ENCODE data around the gene THBS2.

The THBS2 gene

DNA sequence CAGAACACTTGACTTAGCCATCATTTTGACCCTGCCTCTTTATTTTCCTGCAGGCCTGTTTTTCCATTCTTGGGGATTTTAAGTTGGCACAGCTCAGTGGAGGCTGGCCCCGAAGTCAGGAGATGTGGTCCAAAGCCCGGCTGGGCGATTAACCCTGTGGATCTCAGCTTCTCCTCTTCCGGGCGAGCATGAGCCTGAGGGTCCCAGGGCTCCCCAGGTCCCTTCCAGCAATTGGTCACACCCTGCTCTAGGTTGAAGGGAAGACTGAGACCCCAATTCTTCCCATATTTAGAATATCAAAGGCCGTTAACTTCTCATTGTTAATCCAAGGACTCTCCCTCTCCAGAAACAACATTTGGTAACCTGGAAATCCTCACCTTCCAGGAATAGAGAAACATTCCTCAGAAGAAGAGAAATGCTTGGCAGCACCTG is 2.3 kb downstream of the THBS2 start:
- DNase-seq (ENCODE audit: low read depth in 4 of 4, low spot score in 1 of 4): no peak

- no peak for DNase-seq (ENCODE audit: low read depth in 4 of 4, low spot score in 1 of 4)
These were observed 3.0 kb downstream of the THBS2 start for GRCh38 chr6:169250660-169251059.

GRCh38 chr6:169249057-169249456 is 4.6 kb downstream of the THBS2 start:
- DNase-seq (ENCODE audit: low read depth in 4 of 4, low spot score in 1 of 4): no peak

DNA sequence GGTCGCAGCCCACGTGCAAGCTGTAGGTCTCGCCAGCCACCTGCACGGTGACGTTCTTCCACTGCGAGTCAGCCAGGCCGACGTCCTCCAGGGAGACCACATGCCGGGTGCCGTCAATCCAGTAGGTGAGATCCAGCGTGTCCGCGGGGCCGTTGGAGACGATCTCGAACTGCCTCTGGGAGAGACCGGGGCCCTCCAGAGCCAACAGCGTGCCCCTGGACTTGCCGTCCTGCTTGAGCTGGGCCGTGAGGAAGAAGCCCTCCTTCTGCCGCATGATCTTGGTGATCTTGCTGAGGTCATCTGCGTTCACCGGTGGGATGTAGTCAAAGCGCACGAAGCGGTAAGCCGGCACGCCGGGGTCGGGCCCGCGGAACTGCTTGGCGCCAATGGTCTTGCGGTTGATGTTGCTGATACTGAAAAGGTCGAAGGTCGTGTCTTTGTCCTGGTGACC is 5.1 kb downstream of the THBS2 start:
- no peak for DNase-seq (ENCODE audit: low read depth in 4 of 4, low spot score in 1 of 4)

GRCh38 chr6:169247991-169248390 is 5.7 kb downstream of the THBS2 start:
- DNase-seq (ENCODE audit: low read depth in 4 of 4, low spot score in 1 of 4): no peak

DNA sequence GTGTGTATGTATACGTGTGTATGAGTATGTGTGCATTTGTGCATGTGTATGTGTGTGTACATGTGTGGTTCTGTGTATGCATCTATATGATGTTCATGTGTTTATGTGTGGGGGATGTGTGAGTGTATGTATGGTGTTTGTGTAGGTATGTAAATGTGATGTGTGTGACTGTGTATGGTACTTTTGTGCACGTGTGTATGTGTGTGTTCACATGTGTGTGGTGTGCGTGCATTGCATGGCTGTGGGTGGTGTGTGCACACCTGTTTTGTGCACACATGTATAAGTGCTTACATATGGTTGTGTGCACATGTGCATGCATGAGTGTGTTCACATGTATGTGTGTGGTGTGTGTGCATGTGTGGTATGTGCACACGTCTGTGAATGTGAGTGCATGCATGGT is 6.2 kb downstream of the THBS2 start:
- DNase-seq (ENCODE audit: low read depth in 4 of 4, low spot score in 1 of 4): no peak

GRCh38 chr6:169246445-169246844 is 7.2 kb downstream of the THBS2 start:
- no peak for DNase-seq (ENCODE audit: low read depth in 4 of 4, low spot score in 1 of 4)

DNA sequence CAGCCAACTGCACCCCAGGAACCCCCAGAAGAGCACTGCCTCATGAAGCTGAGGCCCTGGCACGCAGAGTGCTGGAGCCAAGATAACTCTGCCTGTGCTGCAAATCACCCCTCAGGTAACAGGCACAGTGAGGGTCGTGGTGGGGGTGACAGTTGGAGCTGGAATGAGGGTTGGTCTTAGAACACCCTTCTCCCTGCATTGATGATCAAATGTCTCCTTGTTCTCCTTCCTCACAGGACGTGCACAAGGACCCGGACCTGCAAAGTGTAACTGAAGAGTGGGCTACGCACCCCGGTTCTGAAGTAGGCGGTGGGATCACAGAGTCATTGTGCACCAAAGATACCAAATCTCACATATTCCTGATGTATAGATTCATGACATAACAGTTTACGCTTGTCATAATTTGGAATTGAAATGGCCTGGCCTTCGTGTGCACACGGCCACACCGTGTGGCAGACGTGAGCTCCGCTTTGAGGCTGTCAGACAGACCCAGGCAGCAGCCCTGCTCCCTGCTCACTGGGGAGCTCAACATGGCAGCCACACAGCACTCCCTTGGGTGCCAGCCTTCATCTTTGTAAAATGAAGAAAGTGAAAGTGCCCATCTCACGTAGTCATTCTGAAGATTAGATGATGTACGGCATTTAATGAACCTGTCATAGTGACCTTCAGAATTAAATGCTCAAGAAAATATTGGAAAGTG is 8.8 kb downstream of the THBS2 start:
- no peak for DNase-seq (ENCODE audit: low read depth in 4 of 4, low spot score in 1 of 4)

GRCh38 chr6:169243661-169244060 is 10.0 kb downstream of the THBS2 start:
- DNase-seq (ENCODE audit: low read depth in 4 of 4, low spot score in 1 of 4): no peak

GRCh38 chr6:169243186-169243585 is 10.5 kb downstream of the THBS2 start:
- no peak for DNase-seq (ENCODE audit: low read depth in 4 of 4, low spot score in 1 of 4)

GRCh38 chr6:169241688-169242350 is 11.8 kb downstream of the THBS2 start:
- no peak for DNase-seq (ENCODE audit: low read depth in 4 of 4, low spot score in 1 of 4)

- no peak for DNase-seq (ENCODE audit: low read depth in 4 of 4, low spot score in 1 of 4)
These were observed 12.9 kb downstream of the THBS2 start for GRCh38 chr6:169240591-169241390.

DNA sequence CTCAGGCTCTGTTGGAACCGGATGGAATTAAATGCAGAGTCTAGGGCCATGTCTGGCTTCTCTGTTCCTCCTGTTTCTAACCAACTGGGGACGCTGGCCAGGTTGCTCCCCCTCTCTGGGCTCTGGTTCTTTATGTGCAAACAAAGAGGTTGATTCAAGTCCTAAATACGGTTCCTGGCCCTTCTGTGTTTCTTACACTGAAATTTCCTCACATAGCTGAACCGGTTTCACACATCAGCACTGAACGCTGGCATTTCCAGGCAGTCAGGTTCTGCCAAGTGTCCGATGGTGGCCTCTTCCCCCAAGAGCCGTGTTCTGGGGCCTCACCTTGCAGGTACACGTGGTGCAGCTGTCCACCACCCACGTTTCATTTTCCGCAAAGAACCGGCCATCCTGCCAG is 13.5 kb downstream of the THBS2 start:
- DNase-seq (ENCODE audit: low read depth in 4 of 4, low spot score in 1 of 4): no peak

- DNase-seq (ENCODE audit: low read depth in 4 of 4, low spot score in 1 of 4): no peak
These were observed 14.5 kb downstream of the THBS2 start for GRCh38 chr6:169239181-169239580.

- no peak for DNase-seq (ENCODE audit: low read depth in 4 of 4, low spot score in 1 of 4)
These were observed 14.9 kb downstream of the THBS2 start for GRCh38 chr6:169238766-169239165.

- no peak for DNase-seq (ENCODE audit: low read depth in 4 of 4, low spot score in 1 of 4)
These were observed 16.0 kb downstream of the THBS2 start for GRCh38 chr6:169237496-169238134.

DNA sequence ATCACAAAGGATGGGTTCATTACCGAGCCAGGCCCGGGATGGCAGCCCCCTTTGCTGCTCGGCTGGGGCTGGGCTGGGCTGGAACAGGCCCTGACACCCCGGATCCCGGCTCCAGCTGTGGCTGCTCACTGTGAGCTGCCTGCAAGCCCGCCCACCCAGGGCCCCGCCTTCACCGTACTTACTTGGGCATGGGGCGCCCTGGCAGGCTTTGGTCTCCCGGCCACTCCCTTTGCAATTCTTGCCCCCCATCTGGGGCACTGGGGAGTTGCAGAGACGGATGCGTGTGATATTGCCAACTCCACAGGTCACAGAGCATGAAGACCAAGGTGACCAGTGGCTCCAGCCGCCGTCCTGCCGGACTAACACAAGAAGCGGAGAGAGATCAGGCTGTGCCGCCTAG is 16.7 kb downstream of the THBS2 start:
- no peak for DNase-seq (ENCODE audit: low read depth in 4 of 4, low spot score in 1 of 4)

GRCh38 chr6:169236545-169236944 is 17.1 kb downstream of the THBS2 start:
- DNase-seq (ENCODE audit: low read depth in 4 of 4, low spot score in 1 of 4): no peak

GRCh38 chr6:169235286-169235685 is 18.4 kb downstream of the THBS2 start:
- DNase-seq (ENCODE audit: low read depth in 4 of 4, low spot score in 1 of 4): no peak

GRCh38 chr6:169234634-169235033 is 19.0 kb downstream of the THBS2 start:
- no peak for DNase-seq (ENCODE audit: low read depth in 4 of 4, low spot score in 1 of 4)

DNA sequence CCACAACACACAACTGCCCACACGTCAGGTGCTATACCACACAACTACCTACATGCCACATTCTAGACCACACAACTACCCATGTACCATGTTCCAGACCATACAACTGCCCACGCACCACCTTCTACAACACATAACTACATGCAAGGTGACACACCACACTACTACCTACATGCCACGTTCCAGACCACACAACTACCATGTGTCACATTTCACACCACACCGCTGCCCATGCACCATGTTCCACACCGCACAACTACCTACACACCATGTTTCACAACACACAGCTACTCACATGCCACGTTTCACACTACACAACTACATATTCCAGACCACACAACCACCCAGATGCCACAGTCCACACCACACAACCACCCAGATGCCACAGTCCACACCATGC is 19.8 kb downstream of the THBS2 start:
- DNase-seq (ENCODE audit: low read depth in 4 of 4, low spot score in 1 of 4): no peak

DNA sequence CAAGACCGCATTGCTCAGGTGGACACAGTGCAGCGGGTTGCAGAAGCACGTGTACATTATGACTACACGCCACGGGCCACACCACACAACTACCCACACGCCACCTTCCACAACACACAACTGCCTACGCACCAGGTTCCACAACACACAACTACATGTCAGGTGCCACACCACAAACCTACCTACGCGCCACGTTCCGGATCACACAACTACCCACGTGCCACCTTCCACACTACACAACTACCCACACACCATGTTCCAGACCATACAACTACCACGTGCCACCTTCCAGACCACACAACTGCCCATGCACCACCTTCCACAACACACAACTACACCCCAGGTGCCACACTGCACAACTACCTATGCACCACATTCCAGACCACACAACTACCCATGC is 20.5 kb downstream of the THBS2 start:
- no peak for DNase-seq (ENCODE audit: low read depth in 4 of 4, low spot score in 1 of 4)
